ENCODE data around the gene NHEJ1. TPM values are rescaled to one million over a fixed set of nuclear protein-coding genes. Genes with fewer than 3 reads are reported as not detected.

The NHEJ1 gene
- total and polyA plus RNA-seq, 2 donors (not counting 1 experiment from before 2014, with no cell fraction given): 22.1 to 24.8 TPM

GRCh38 chr2:219129589-219129988 lies 31.0 kb downstream of the NHEJ1 start:
- H3K9ac ChIP-seq (ENCODE audit: insufficient read depth, low read length): no peak overlapping the region
- H2AFZ ChIP-seq (ENCODE audit: low read length): no peak overlapping the region
- H3K27ac ChIP-seq (ENCODE audit: insufficient read depth, low read length): no peak overlapping the region
- TF ChIP-seq CTCF (conservative IDR thresholded peaks at IDR 0.05 in 1 of 2, IDR thresholded peaks at IDR 0.05 in 1 of 2; ENCODE audit: low read depth in 1 of 2, low read length in 2 of 2) (no peak), EZH2 (IDR thresholded peaks at IDR 0.05; ENCODE audit: low read length, missing control alignments) (no peak)
- H3K36me3 ChIP-seq (ENCODE audit: control insufficient read depth, insufficient read depth, low read length): no peaks in the 10 kb centered on the region
- no peak overlapping the region for H3K4me2 ChIP-seq (ENCODE audit: extremely low read depth, insufficient read depth, low read length)
- no peaks in the 10 kb centered on the region for H3K27me3 ChIP-seq (ENCODE audit: control insufficient read depth, insufficient read depth, low read length)
- no peaks in the 10 kb centered on the region for H3K79me2 ChIP-seq (ENCODE audit: control insufficient read depth, insufficient read depth, low read length)
- no peaks in the 10 kb centered on the region for H3K9me3 ChIP-seq (ENCODE audit: control insufficient read depth, insufficient read depth, low read depth, low read length)
- DNase-seq (ENCODE audit: low read depth in 2 of 2): no peak
- H3K4me3 ChIP-seq (replicated peaks in 1 of 4; ENCODE audit: control extremely low read depth in 1 of 4, insufficient read depth in 1 of 4, low read depth in 3 of 4, low read length in 4 of 4): no peak overlapping the region
- peaks cover 5% of the 10 kb centered on the region for H3K4me1 ChIP-seq (ENCODE audit: control insufficient read depth, extremely low read depth, insufficient read depth, low read length)
- no peaks in the 10 kb centered on the region for H4K20me1 ChIP-seq (ENCODE audit: control insufficient read depth, extremely low read depth, insufficient read depth, low read length)

- TF ChIP-seq EZH2 (IDR thresholded peaks at IDR 0.05; ENCODE audit: low read length, missing control alignments) (no peak), CTCF (conservative IDR thresholded peaks at IDR 0.05 in 1 of 2, IDR thresholded peaks at IDR 0.05 in 1 of 2; ENCODE audit: low read depth in 1 of 2, low read length in 2 of 2) (no peak)
- no peak for DNase-seq (ENCODE audit: low read depth in 2 of 2)
- Histone ChIP-seq H3K27ac (ENCODE audit: insufficient read depth, low read length) (no peak overlapping the region), H3K9ac (ENCODE audit: insufficient read depth, low read length) (no peak overlapping the region), H4K20me1 (ENCODE audit: control insufficient read depth, extremely low read depth, insufficient read depth, low read length) (no peaks in the 10 kb centered on the region), H3K4me2 (ENCODE audit: extremely low read depth, insufficient read depth, low read length) (no peak overlapping the region), H3K79me2 (ENCODE audit: control insufficient read depth, insufficient read depth, low read length) (no peaks in the 10 kb centered on the region), H3K4me1 (ENCODE audit: control insufficient read depth, extremely low read depth, insufficient read depth, low read length) (peaks cover 6% of the 10 kb centered on the region), H3K9me3 (ENCODE audit: control insufficient read depth, insufficient read depth, low read depth, low read length) (no peaks in the 10 kb centered on the region), H3K4me3 (replicated peaks in 1 of 4; ENCODE audit: control extremely low read depth in 1 of 4, insufficient read depth in 1 of 4, low read depth in 3 of 4, low read length in 4 of 4) (no peak overlapping the region), H3K27me3 (ENCODE audit: control insufficient read depth, insufficient read depth, low read length) (no peaks in the 10 kb centered on the region), H3K36me3 (ENCODE audit: control insufficient read depth, insufficient read depth, low read length) (no peaks in the 10 kb centered on the region), H2AFZ (ENCODE audit: low read length) (no peak overlapping the region)
These were observed 32.2 kb downstream of the NHEJ1 start for GRCh38 chr2:219128396-219128795.

- Histone ChIP-seq H2AFZ (ENCODE audit: low read length) (no peak overlapping the region), H4K20me1 (ENCODE audit: control insufficient read depth, extremely low read depth, insufficient read depth, low read length) (no peaks in the 10 kb centered on the region), H3K79me2 (ENCODE audit: control insufficient read depth, insufficient read depth, low read length) (no peaks in the 10 kb centered on the region), H3K27me3 (ENCODE audit: control insufficient read depth, insufficient read depth, low read length) (no peaks in the 10 kb centered on the region), H3K9me3 (ENCODE audit: control insufficient read depth, insufficient read depth, low read depth, low read length) (no peaks in the 10 kb centered on the region), H3K4me1 (ENCODE audit: control insufficient read depth, extremely low read depth, insufficient read depth, low read length) (peaks cover 6% of the 10 kb centered on the region), H3K27ac (ENCODE audit: insufficient read depth, low read length) (no peak overlapping the region), H3K36me3 (ENCODE audit: control insufficient read depth, insufficient read depth, low read length) (no peaks in the 10 kb centered on the region), H3K9ac (ENCODE audit: insufficient read depth, low read length) (no peak overlapping the region), H3K4me2 (ENCODE audit: extremely low read depth, insufficient read depth, low read length) (no peak overlapping the region), H3K4me3 (replicated peaks in 1 of 4; ENCODE audit: control extremely low read depth in 1 of 4, insufficient read depth in 1 of 4, low read depth in 3 of 4, low read length in 4 of 4) (no peak overlapping the region)
- DNase-seq (ENCODE audit: low read depth in 2 of 2): peak in 1 of 2 donors; percentile 43
- TF ChIP-seq CTCF (conservative IDR thresholded peaks at IDR 0.05 in 1 of 2, IDR thresholded peaks at IDR 0.05 in 1 of 2; ENCODE audit: low read depth in 1 of 2, low read length in 2 of 2) (no peak), EZH2 (IDR thresholded peaks at IDR 0.05; ENCODE audit: low read length, missing control alignments) (no peak)
These were observed 33.5 kb downstream of the NHEJ1 start for GRCh38 chr2:219127037-219127635.

All from fibroblast of lung (primary cell).